Activated gamma-delta T cell (primary cell): ENCODE measurements around the gene EXOC3L1.

Experiments
- DNase-seq: peaks from one replicate; lab custom pipeline; 2025; lab: John Stamatoyannopoulos, UW

The EXOC3L1 gene

DNA sequence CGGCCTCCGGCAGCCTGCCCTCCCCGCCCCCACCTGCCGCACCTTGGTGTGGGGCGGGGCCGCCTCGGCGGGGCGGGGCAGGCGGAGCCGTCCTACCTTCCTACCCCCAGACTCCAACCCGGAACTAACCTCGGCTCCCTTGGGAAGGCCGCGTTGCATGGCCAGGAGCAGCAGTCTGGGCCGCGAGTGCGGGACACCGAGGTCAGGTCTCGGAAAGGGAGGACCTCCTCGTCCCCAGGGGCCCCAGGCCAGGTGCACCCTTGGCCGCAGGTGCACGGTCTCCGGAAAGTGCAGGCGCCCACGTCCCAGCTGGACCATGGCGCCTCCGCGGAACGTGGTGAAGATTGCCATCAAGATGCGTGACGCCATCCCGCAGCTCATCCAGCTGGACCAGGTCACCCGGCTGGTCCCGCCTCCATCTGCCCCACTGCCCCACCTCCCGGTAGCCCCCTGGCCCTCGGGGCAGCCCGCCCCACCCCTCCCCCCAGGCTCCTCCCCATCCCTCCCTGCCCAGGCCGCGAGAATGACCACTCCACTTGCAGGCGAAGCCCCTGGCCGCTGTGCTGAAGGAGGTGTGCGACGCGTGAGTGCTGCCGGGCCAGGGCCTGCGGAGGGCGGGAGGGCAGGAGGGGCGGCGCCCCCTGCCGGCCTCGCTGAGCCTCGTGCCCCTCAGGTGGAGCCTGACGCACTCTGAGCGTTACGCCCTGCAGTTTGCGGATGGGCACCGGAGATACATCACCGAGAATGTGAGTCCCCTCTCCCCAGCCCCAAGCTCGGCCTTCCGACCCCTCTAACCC is 9.3 kb upstream of the EXOC3L1 start, which contains the start of gene ELMO3:
Gene ELMO3, plus strand, starts transcription at position 121 of the 797 bp plus-strand sequence. Its CDS starts 196 bp downstream, at position 317.
- no peak for DNase-seq

DNA sequence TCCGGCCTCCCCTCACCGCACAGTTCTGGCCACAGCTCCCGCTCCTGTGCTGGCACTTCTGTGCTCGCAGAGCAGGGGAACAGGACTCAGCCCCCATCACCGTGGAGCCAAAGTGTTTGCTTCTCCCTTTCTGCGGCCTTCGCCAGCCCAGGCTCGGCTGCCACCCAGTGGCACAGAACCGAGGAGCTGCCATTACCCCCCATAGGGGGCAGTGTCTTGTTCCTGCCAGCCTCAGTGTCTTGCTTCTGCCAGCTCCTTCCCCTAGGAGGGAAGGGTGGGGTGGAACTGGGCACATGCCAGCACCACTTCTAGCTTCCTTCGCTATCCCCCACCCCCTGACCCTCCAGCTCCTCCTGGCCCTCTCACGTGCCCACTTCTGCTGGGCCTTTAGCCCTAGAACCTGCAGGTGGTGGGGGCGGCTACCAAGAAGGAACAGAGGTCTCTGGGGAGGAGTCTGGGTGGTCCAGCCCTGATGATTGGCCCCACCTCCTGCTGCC is 8.3 kb upstream of the EXOC3L1 start:
- DNase-seq, result no peak

DNA sequence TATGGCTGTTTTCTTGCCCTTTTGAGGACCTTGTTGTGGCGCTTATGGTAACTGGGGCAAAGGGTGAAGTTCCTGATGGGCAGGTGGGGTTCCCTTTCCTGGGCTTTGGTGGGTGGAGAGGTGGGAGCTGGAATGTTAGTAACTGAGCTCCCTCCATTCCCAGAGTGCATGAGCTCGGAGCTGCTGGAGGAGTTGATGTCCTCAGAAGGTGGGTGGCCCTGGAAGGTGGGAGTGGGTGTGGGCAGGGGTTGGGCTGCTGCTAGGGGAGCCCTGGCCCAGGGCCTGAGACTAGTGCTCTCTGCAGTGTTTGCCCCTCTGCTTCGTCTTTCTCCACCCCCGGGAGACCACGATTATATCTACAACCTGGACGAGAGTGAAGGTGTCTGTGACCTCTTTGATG is 7.8 kb upstream of the EXOC3L1 start:
- no peak for DNase-seq

DNA sequence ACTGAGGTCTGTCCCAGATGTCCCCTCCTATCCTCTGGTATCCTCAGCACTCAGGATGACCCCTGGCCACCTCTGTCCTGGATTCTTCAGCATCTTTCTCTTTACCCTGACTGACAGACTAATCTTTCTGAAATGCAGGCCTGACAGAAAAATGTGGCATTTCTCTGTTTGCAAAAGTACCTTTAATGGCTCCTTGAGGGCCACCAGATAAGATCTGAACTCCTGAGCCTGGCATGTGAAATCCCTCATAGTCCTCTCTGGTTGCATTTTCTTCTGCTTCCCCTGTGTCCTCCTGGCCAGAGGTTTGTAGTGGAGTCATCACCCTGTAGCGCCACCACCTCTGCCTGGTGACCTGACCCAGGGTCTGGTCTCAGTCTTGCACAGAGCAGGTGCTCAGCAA is 6.9 kb upstream of the EXOC3L1 start:
- DNase-seq, result no peak

DNA sequence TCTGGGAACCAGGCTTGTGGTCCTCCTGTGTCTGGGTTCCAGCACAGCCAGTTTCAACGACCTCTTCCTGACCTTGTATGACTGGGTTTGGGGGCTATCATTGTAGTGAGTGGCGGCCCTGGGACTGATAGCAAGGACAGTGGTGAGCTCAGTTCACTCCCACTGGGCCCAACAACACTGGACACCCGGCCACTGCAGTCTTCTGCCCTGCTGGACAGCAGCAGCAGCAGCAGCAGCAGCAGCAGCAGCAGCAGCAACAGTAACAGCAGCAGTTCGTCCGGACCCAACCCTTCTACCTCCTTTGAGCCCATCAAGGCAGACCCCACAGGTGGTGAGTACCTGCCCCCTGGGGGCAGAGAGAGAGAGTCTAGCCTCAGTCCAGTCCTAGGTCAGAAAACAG is 5.7 kb upstream of the EXOC3L1 start:
- no peak for DNase-seq

DNA sequence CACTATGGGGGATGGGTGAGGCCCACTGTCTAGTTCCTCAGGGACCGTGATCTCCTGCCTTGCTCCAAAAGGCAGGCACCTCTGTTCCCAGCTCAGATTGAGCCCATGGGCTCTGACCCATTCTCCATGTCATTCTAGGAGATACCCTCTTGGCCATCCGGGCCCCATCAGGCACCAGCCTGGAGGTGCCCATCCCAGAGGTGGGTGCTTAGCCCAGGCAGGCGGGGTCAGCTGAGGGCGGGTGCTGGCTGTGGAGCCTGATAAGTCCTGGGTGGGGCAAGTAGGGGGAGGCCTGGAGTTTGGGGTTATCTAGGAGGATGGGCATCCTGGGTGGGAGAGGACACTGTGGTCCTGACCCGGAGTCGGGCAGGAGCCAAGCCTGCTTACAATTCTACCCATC is 4.3 kb upstream of the EXOC3L1 start:
- DNase-seq, result no peak

DNA sequence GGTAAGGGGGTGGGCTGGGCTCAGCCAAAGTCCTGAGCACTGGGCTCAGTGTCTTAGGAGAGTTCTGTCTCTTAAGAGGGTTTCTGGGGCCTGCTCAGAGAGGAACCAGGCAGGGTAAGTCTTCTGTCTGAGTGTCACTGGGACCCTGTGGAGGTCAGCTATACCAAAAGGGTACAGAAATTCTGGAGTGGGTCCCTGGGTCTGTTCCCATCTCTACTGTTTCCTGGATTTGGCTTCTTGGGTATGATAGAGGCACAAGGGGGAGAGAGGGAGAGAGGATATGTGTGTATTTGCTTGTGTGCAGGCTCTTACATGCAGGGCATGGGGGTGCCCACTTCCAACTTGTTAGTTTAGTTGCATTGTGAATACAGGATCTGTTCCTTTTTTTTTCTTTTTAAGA is 3.6 kb upstream of the EXOC3L1 start:
- no peak for DNase-seq

DNA sequence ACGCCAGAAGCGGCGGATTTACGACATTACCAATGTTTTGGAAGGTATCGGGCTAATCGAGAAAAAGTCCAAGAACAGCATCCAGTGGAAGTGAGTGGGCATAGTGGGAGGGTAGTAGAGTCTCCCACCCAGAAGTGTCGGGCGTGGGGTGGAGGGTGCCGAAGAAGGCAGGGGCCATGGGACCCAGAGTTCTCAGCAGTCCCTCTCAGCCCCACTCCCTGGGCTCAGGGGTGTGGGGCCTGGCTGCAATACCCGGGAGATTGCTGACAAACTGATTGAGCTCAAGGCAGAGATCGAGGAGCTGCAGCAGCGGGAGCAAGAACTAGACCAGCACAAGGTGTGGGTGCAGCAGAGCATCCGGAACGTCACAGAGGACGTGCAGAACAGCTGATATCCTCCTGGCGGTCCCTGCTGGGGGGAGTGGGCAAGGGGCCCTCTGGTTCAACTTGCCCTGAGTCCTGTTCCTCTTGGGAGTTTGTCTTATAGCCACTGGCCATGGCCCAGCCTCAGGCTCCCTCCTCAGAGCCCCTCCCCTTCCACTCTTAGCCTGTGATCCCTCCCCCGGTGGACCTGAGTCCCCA is 2.9 kb upstream of the EXOC3L1 start:
- DNase-seq, result no peak

DNA sequence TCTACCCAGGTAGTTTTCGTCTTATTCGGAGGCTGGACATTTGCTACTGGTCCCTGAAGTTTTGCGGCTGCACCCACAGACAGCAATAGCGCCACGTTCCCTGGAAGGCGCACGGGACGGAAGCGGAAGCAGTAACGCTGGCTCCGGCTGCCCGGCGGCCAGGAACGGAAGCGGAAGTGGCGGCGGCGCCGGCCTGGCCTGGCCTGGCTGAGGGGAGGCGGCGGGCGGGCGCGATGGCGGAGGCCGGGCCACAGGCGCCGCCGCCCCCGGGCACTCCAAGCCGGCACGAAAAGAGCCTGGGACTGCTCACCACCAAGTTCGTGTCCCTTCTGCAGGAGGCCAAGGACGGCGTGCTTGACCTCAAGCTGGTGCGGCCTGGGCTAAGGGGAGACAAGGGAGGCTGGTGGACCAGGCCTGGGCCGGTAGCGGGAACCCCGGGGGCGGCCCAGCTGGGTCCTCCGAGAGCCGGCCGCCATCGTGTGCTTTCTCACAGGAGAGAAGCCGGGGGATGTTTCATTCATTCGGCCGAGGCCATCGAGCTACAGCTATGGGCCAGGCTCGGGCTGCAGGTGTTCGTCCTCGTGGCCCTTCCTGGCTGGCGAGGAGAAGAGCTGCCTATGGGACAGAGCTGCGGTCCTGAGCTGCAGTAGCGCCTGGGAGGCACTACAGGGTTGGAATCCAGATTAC is 2.2 kb upstream of the EXOC3L1 start, which contains the start of gene E2F4:
Gene E2F4, plus strand, starts transcription at position 161 of the 687 bp plus-strand sequence. Its CDS starts 73 bp downstream, at position 234.
- DNase-seq, result peak; percentile 78

DNA sequence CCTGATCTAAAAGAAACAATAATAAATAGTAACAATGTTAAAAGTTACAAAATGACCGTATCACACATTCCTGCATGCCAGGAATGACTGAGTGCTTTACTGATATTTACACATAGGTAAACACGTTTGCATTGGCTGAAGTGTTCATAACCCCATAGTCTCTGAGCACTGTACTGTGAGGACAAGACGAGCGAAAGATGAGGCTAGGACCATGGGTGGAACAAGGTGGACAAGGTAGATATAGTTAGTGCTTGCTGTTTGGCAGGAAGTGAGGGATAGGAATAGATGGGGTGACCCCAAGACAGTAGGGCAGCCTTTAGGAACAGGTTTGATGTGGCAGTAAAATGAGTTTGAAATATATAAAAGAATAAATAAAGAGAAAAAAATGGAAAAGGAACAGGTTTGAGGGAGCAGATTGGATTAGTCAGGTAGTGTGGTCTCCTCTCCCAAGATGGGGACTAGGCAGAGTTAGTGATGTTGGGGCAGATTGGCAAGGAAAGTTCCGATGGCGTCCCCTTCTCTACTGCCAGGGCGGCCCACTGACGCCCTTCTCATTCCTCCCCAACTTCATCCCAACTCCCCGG is 1.6 kb upstream of the EXOC3L1 start:
- DNase-seq, result no peak

DNA sequence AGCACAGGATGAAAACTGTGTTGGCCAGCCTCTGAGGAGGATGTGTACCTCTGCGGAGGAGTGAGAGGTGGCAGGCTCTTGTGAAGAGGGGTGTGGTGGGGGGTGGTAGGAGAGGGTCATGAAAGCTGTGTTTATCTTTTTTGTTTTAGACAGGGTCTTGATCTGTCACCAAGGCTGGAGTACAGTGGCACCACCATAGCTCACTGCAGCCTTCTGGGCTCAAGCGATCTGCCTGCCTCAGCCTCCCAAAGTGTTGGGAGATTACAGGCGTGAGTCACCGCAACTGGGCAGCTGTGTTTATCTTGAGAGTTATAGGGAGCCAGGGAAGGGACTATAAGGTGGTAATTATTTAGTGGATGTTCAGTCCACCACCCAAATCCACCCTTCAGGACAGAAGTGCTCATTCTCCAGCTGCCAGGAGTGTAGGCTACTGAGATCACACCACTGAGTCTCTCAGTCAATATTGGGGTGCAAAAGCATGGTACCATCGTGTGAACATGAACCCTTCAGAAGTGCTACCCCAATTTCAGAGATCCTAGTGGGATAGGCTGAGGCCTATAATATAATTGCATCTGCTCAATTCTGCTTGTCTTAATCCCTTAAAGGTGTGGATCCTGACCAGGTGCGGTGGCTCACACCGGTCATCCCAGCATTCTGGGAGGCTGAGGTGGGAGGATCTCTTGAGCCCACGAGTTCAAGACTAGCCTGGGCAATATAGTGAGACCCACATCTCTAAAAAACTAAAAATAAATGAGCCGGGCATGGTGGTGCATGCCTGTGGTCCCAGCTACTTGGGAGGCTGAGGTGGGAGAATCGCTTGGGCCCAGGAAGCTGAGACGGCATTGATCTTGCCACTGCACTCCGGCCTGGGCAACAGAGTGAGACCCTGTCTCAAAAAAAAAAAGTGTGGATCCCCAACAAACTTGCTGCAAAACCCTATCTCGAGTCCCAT is 788 bp upstream of the EXOC3L1 start:
- no peak for DNase-seq

DNA sequence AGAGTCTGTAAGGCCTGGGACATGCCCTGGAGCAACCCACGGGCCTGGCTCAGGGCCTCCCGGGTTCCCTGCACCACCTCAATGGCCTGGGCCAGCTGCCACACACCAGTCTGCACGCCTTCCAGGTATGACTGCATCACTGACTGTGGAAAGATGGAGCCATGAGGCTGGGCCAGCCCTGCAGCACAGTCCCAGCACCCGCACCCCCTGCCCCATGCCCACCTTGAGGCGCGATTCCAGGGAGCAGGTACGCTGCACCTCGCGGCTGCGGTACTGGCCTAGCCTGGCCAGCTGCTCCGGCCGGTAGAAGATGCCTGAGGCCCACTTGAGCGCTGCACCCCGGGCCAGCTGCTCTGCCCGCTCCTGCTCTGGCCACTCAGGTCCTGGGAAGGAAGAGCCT is 1.1 kb downstream of the EXOC3L1 start:
- DNase-seq, result no peak

DNA sequence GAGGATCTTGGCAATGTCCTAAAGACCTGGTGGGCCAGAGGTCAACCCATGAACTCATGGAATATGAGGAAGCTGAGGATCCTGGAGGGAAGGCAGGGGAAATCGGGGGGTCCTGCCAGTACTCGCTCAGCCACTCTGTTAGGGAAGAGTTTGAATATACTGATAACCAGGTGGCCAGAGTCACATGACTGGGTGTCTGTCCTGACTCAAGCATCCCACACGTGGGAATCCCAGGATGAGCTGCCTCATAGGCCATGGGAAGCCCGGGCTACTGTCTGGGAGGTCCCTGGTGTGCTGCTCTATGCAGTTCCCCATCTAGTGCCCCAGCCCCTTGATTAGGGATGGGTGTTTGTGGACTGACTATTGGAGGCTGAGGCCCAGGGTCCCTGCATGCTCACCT is 1.6 kb downstream of the EXOC3L1 start:
- DNase-seq, result no peak

DNA sequence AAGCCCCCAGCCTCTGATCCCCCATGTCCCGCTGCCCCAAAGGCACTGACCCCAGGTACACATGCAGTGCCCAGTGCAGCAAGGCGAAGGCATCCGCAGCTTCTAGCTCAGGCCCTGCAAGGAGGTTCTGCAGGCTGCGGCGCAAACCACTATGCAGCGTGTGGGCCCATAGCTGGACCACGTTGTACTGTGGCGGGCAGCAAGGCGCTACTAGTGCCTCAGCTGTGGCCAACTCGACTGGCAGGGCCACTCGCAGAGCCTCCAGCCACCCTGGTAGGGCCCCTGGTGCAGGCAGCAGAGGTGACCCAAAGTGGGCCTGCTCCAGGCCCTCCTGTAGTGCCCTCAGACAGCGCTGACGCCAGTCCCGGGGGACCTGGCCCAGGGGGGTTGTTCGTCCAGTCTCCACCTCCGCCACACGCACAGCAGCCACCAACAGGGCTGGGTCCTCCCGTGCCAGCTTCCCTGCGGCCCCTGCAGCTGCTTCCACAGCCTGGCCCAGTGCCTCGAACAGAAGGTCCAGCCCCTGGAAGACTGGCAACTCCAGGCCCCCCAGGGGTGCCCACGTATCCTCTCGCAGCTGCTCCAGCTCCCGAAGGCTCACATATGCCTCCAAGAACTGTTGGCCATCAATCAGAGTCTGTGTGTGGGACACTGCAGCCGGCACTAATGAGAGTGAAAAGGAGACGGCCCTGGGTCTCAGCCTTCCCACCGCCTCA is 2.6 kb downstream of the EXOC3L1 start:
- no peak for DNase-seq

DNA sequence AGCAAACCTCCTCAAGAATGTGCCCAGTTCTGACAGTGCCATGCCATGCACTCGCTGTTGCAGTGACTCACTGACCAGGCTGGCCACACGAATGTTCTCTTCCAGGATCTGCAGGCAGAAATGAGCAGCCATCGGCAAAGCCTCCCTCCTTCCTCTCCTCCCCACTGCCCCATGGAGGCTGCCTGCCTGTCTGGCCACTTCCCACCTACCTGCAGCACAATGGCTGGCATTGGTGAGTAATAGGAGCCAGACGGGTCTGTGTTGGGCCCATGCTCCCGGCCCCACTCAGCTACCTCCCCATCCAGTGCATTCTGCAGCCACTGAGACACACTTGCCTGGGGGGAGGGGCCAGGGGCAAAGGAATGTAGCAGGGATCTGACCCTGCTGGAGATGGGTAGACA is 3.4 kb downstream of the EXOC3L1 start:
- no peak for DNase-seq

DNA sequence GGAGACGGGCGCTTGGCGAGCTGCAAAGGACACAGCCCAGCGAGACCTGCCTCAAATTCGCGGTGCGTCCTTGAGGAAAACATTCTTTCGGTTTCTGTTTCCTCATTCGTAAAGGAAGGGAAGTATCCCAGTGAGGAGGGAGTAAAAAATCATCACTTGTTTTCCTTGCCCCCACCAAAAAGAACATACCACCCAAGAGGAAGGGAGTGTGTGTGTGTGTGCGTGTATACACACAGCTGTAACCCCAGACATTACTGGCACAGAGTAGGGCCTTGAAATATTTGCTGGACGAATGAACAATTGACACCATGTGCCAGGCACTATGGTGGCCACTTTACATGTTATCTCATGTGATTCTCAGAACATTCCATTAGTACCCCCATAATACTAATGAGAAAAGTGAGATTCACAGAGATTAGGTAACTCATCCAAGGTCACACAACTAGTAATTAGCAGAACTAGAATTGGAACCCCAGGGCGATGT is 4.2 kb downstream of the EXOC3L1 start:
- DNase-seq, result no peak

DNA sequence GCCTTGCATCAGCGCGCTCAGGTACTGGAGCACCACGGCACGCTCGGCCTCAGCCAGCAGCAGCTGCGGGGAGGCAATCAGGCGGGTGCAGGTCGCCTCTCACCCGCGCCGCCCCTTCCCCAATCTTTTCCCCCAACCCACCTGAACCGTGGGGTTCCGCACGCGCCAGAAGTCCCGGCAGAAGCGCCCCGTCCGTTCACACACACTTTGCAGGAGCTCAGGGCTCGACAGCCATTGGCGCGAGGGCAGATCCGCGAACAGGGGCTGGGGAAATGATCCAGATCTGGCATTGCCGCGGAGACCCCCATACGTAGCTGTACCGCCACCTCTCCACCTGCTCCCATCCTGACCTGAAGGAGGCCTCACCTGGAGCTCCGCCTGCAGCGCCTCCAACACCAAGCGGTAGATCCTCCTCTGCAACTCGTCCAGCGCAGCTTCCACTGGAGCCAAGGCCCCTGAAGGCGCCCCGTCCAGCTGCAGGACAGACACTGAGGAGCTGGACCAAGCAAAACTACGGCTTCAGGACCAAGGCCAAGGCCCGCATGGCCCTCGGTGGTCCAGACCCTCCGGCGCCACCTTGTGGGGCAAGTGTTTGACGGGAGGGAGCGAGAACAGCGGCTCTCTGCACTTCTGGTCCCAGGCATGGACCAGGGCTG is 4.8 kb downstream of the EXOC3L1 start:
- DNase-seq, result peak; percentile 48

DNA sequence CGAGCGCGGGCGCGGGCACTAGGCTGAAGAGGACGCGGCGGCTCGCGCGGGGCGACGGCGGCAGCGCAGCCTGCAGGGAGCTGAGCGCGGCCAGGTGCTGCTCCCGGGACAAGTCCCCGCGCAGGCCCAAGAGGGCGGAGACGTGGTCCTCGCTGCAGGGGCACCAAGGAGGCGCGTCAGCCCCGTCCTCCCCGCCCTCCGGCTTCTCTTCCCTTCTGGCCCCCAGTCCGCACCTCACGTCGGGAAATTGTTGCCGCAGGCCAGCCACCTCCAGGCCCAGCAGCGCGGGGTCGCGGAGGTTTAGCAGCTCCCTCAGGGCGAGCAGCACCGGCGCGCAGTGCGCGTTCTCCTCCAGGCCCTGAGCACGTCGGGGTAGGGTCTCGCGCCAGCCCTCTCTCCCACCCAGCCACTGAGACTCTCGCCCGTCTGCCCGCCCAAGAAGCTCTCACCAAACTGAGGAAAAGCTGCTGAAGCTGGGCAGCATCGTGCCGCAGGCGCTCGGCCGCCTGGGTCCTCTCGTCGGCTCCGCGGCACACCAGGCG is 5.4 kb downstream of the EXOC3L1 start:
- no peak for DNase-seq

DNA sequence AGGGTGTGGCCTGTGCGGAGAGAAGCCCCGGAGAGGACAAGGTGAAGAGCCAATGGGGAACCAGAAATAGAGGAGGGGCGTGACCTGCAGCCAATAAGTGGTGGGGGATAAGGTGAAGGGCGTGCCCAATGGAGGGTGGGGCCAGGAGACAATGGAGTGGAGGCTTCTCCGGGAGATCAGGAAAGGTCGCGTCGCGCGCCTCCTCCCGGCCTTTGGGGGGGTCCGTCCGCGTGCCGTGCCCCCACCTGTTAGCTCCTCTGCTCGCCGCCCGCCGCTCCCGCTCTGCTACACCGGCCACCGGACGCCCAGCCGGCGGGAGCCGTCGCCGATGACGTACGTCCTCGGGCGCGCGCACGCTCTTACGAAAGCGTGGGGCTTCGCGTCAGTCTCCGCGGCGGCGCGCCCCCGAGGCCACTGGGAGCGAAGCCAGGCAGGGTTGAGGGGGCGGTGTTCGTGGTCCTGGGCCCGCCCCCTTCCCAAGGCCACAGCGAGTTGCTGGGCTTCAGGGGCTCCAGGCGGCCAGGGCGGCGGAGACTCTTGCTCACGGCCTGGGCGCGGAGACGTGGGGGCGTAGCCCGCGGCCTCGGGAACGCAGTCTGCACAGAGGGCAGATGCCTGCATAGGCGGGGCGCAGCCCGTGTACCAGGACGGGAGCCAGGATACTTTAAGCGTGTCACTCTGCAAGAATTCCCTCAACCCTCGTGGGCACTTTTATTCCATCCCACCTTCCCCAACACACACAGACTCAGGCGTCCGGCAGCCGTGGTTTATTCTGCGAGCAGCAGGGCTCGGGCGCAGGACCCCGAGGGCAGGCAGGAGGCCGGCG is 6.1 kb downstream of the EXOC3L1 start, which contains the start of gene MATCAP1:
Gene MATCAP1, minus strand, starts transcription at position 337 of the 826 bp plus-strand sequence. CDS start 3,353 bp downstream, outside the sequence.
- peak; percentile 81 for DNase-seq
